ENCODE data around the gene AUP1.

DNA sequence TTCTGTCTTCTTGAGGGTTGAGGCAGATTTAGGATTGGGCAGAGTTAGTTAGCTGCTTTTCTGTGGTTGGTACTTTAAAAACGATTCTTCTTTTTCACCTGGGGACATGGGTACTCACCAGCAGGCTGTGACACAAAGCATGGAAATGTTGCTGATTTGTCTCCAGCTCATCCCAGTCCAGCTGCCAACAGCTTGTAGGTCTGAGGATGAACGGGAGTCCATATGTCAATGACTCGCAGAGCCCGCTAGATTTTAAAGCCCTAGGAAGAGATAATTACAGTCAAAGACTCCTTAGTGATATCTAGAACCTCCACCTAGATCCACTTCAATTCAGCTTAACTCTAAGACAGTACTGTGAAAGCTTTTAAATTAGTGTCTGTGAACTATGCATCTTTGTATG lies 45.8 kb upstream of the AUP1 start:
- TF ChIP-seq, protein P1, sequence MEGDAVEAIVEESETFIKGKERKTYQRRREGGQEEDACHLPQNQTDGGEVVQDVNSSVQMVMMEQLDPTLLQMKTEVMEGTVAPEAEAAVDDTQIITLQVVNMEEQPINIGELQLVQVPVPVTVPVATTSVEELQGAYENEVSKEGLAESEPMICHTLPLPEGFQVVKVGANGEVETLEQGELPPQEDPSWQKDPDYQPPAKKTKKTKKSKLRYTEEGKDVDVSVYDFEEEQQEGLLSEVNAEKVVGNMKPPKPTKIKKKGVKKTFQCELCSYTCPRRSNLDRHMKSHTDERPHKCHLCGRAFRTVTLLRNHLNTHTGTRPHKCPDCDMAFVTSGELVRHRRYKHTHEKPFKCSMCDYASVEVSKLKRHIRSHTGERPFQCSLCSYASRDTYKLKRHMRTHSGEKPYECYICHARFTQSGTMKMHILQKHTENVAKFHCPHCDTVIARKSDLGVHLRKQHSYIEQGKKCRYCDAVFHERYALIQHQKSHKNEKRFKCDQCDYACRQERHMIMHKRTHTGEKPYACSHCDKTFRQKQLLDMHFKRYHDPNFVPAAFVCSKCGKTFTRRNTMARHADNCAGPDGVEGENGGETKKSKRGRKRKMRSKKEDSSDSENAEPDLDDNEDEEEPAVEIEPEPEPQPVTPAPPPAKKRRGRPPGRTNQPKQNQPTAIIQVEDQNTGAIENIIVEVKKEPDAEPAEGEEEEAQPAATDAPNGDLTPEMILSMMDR (conservative IDR thresholded peaks at IDR 0.05; ENCODE audit: low read depth, low read length), result no peak
- no peak for TF ChIP-seq RFX5 (IDR thresholded peaks at IDR 0.05; ENCODE audit: low read depth, low read length)
- TF ChIP-seq RAD21 (IDR thresholded peaks at IDR 0.05; ENCODE audit: low read length), result no peak
- TF ChIP-seq POLR2A (IDR thresholded peaks at IDR 0.05; ENCODE audit: low read depth, low read length), result no peak

Measured in IMR-90 (cell line).